Loucy (cell line): ENCODE data around the gene ZSWIM9.

Experiments used
- EZH2phosphoT487 ChIP-seq: fragments of 200-600 bp; IDR thresholded peaks from 2 replicates; pipeline ENCODE4 v1.6.1; 2018; ENCODE audit warnings: antibody characterized with exemption, mild to moderate bottlenecking, moderate library complexity, borderline replicate concordance
- TF ChIP-seq, protein P1 (sequence below): fragments of 200-600 bp; sonication (generic); conservative IDR thresholded peaks from 2 replicates; pipeline ENCODE4 v1.5.1; 2014; ENCODE audit warnings: mild to moderate bottlenecking, antibody characterized with exemption, low read length

DNA sequence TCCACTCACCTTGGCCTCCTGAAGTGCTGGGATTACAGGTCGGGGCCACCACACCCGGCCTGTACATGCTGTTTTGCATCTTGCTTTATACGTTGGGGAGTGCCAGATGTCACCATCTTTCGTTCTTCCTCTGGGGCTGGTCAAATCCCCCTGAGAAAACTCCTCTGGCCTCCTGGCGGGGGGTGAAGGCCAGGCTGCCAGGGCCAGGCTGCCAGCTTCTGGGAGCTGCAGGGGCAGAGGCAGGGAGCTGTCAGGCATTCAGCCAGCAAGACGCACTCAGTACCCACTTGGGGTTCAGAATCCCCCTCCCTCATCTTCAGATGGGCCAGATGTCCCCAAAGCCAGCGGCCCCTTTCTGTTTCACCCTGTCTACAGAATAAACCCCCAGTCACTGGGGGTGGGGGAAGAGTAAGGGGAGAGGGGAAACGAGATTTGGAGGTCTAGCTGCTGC, 16.1 kb downstream of the ZSWIM9 start:
- TF ChIP-seq, protein P1, sequence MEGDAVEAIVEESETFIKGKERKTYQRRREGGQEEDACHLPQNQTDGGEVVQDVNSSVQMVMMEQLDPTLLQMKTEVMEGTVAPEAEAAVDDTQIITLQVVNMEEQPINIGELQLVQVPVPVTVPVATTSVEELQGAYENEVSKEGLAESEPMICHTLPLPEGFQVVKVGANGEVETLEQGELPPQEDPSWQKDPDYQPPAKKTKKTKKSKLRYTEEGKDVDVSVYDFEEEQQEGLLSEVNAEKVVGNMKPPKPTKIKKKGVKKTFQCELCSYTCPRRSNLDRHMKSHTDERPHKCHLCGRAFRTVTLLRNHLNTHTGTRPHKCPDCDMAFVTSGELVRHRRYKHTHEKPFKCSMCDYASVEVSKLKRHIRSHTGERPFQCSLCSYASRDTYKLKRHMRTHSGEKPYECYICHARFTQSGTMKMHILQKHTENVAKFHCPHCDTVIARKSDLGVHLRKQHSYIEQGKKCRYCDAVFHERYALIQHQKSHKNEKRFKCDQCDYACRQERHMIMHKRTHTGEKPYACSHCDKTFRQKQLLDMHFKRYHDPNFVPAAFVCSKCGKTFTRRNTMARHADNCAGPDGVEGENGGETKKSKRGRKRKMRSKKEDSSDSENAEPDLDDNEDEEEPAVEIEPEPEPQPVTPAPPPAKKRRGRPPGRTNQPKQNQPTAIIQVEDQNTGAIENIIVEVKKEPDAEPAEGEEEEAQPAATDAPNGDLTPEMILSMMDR = no peak
- TF ChIP-seq EZH2phosphoT487 = no peak
